GM12873 (cell line): Measurements from ENCODE around the gene USP15.

Experiments
- CTCF ChIP-seq: IDR thresholded peaks from 2 replicates; pipeline ENCODE4 v1.5.1; 2012; ENCODE audit warnings: low read depth, mild to moderate bottlenecking, moderate library complexity, low read length, control low read depth; ENCODE audit not compliant: insufficient read depth; ENCODE audit errors: missing control alignments

Gene USP15

GRCh38 chr12:62248873-62249272 is 11.3 kb upstream of the USP15 start:
- no peak for TF ChIP-seq CTCF

GRCh38 chr12:62249419-62249818 is 10.8 kb upstream of the USP15 start:
- no peak for TF ChIP-seq CTCF

DNA sequence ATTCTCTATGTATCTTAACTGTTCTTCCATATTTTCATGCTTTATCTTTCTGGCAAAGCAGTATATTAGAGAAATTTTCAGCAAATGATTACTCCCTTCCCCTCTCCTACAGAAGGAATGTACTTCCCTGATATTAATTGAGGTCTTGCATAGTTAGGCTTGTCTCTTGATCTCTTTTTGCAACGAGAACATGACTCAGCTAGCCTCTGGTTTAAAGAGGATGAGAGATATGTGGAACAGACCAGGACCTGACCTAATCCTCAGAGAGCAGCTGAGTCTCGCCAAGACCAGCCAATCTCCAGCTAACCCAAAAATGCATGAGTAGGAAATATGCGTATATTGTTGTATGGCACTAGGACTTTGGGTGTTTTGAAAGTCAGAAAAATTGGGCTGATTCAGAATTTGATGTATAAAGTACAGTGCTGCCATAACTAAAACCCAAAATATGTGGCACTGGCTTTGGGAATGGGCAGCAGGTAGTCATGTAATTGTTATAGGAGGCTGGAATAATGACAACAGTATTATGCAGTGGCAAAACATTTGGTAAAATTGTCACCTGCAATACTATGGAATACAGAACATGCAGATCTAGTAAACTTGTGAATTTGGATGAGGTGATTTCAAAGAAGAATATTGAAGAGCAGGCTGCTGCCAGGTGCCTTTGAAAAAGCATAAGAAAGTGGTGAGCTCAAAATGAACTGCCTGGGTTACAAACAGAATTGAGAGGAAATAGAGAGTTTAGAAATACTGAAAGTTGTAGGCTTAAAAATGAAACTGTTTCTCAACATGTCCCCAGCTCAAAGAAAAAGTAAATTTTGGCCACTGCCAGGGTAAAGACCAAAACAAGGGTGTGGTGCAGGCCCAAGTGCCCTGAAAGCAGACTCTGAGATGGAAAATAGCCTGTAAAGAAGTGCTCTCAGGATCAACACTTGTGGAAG is 9.3 kb upstream of the USP15 start:
- TF ChIP-seq CTCF = no peak

DNA sequence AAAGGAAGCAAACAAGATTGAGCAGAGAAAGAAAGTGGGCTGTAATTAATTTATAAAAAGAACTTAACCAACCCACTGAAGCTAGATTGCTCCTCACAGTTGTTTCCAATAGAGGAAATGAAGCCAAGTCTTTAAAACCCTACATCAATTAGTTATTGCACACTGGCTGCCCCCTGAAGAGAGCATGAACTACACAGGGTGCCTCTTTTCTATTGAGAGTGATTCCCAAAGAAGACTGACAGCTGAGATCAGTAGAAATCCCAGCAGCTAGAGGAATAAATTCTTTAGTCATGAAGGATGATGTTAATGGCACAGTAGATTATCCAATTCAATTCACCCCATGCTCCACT is 8.6 kb upstream of the USP15 start:
- TF ChIP-seq CTCF = no peak

DNA sequence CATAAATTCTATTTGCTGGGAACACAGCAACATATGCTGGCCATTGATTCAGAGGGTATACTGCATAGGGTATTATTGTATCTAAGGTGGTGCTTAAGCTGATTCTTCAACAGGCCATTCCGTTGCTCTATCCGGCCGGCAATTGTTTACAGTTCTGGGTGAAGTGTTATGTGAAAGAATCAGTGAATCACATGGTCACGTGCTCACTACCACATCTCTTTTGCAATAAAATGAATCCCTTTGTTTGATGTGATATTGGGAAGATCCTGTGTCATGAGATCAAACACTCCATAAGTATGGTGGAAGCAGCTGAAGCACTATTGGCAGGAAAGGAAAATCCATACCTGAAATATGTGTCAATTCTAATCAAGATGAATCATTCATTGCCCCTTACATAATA is 7.6 kb upstream of the USP15 start:
- TF ChIP-seq CTCF = no peak

GRCh38 chr12:62254967-62255366 is 5.2 kb upstream of the USP15 start:
- no peak for TF ChIP-seq CTCF

GRCh38 chr12:62256408-62257096 is 3.7 kb upstream of the USP15 start:
- TF ChIP-seq CTCF = no peak
